Activated CD4-positive, alpha-beta T cell treated with anti-CD3 and anti-CD28 coated beads for 1 hour (primary cell): Measurements from ENCODE around the gene LRRC75A.
"Not testable (repeated sequence)": the region's sequence is repeated elsewhere in the genome, so short reads cannot be mapped to it uniquely, and the experiment has no call there.

ENCODE experiments used
- DNase-seq: peaks from one replicate; pipeline ENCODE4 v3.0.0-alpha.2; 2020

Gene LRRC75A

GRCh38 chr17:16468428-16468992, 23.5 kb downstream of the LRRC75A start:
- no peak for DNase-seq

GRCh38 chr17:16467886-16468285, 24.1 kb downstream of the LRRC75A start:
- no peak for DNase-seq

- DNase-seq, result no peak
Measured at GRCh38 chr17:16467044-16467443, 24.9 kb downstream of the LRRC75A start.

GRCh38 chr17:16466407-16466806, 25.6 kb downstream of the LRRC75A start:
- no peak for DNase-seq

- no peak for DNase-seq
Measured at GRCh38 chr17:16465861-16466338, 26.1 kb downstream of the LRRC75A start.

GRCh38 chr17:16465052-16465312, 27.0 kb downstream of the LRRC75A start:
- DNase-seq, result no peak

- DNase-seq, result no peak
Measured at GRCh38 chr17:16464303-16465051, 27.5 kb downstream of the LRRC75A start.

- DNase-seq, result no peak
Measured at GRCh38 chr17:16463358-16464302, 28.4 kb downstream of the LRRC75A start.

GRCh38 chr17:16462070-16462864, 29.7 kb downstream of the LRRC75A start:
- no peak for DNase-seq

- no peak for DNase-seq
Measured at GRCh38 chr17:16461606-16461866, 30.5 kb downstream of the LRRC75A start.

- DNase-seq, result no peak
Measured at GRCh38 chr17:16460796-16461605, 31.0 kb downstream of the LRRC75A start.

- no peak for DNase-seq
Measured at GRCh38 chr17:16459855-16460550, 32.0 kb downstream of the LRRC75A start.

- DNase-seq, result no peak
Measured at GRCh38 chr17:16459271-16459670, 32.7 kb downstream of the LRRC75A start.

- no peak for DNase-seq
Measured at GRCh38 chr17:16456742-16457316, 35.2 kb downstream of the LRRC75A start.

GRCh38 chr17:16455997-16456741, 35.8 kb downstream of the LRRC75A start:
- DNase-seq, result no peak

- DNase-seq, result no peak
Measured at GRCh38 chr17:16453493-16453851, 38.5 kb downstream of the LRRC75A start.

- DNase-seq, result not testable (repeated sequence)
Measured at GRCh38 chr17:16452268-16452667, 39.7 kb downstream of the LRRC75A start.

- DNase-seq, result no peak
Measured at GRCh38 chr17:16450028-16450427, 42.0 kb downstream of the LRRC75A start.

- no peak for DNase-seq
Measured at GRCh38 chr17:16449121-16449570, 42.8 kb downstream of the LRRC75A start.

- DNase-seq, result no peak
Measured at GRCh38 chr17:16448490-16448889, 43.5 kb downstream of the LRRC75A start.
